Liver (tissue), 9 donors: ENCODE measurements around the gene BCL2L13. TPM values are rescaled to one million over a fixed set of nuclear protein-coding genes. Genes with fewer than 3 reads are reported as not detected.

Source experiments
- DNase-seq: peaks from one replicate; pipeline ENCODE4 v3.0.0-alpha.2; 2017; ENCODE audit warnings: low spot score
- H3K27ac ChIP-seq, 2 donors: one replicate each; pipeline ENCODE4 v1.7.0; 2013; ENCODE audit warnings: inconsistent platforms in 2 of 2, low read length in 2 of 2, control low read depth in 1 of 2, low read depth in 1 of 2, mild to moderate bottlenecking in 1 of 2
- H3K27me3 ChIP-seq, 4 donors: one replicate each; pipeline versions ENCODE4 v1.6.1 to v1.7.0; 2013; ENCODE audit warnings: low read length in 3 of 4, inconsistent platforms in 1 of 4, mild to moderate bottlenecking in 1 of 4, moderate library complexity in 1 of 4; ENCODE audit not compliant: control insufficient read depth in 4 of 4, insufficient read depth in 4 of 4
- H3K36me3 ChIP-seq, 4 donors: one replicate each; pipeline versions ENCODE4 v1.6.1 to v1.7.0; 2013; ENCODE audit warnings: low read length in 3 of 4, mild to moderate bottlenecking in 3 of 4, low read depth in 1 of 4, moderate library complexity in 1 of 4; ENCODE audit not compliant: control insufficient read depth in 4 of 4, insufficient read depth in 3 of 4
- H3K4me1 ChIP-seq, 4 donors: one replicate each; pipeline versions ENCODE4 v1.6.1 to v1.7.0; 2013; ENCODE audit warnings: low read length in 3 of 4, mild to moderate bottlenecking in 3 of 4, moderate library complexity in 1 of 4; ENCODE audit not compliant: control insufficient read depth in 4 of 4, insufficient read depth in 4 of 4
- H3K4me3 ChIP-seq, 3 donors: one replicate each; pipeline versions ENCODE4 v1.6.1 to v1.7.0; 2013; ENCODE audit warnings: low read length in 3 of 3, control low read depth in 1 of 3, low read depth in 1 of 3, mild to moderate bottlenecking in 1 of 3
- H3K9ac ChIP-seq, 2 donors: one replicate each; pipeline ENCODE4 v1.7.0; 2013; ENCODE audit warnings: low read length in 2 of 2, mild to moderate bottlenecking in 2 of 2, moderate library complexity in 2 of 2, control low read depth in 1 of 2, low read depth in 1 of 2
- H3K9me3 ChIP-seq, 4 donors: one replicate each; pipeline versions ENCODE4 v1.6.1 to v1.7.0; 2013; ENCODE audit warnings: low read length in 3 of 4; ENCODE audit not compliant: control insufficient read depth in 4 of 4
- ATF3 ChIP-seq: IDR thresholded peaks from 2 replicates; pipeline ENCODE4 v1.6.1; 2016; ENCODE audit warnings: antibody characterized with exemption
- FOXA1 ChIP-seq: IDR thresholded peaks from 2 replicates; pipeline ENCODE4 v1.6.1; 2016; ENCODE audit warnings: antibody characterized with exemption
- GABPA ChIP-seq, 2 donors: IDR thresholded peaks in 1 of 2; conservative IDR thresholded peaks in 1 of 2; 2 replicates each; pipeline ENCODE4 v1.6.1; 2016; ENCODE audit warnings: antibody characterized with exemption in 2 of 2, mild to moderate bottlenecking in 1 of 2, moderate library complexity in 1 of 2
- HNF4G ChIP-seq: IDR thresholded peaks from 2 replicates; pipeline ENCODE4 v1.6.1; 2016; ENCODE audit warnings: antibody characterized with exemption
- MAX ChIP-seq: IDR thresholded peaks from 2 replicates; pipeline ENCODE4 v1.6.1; 2016; ENCODE audit warnings: antibody characterized with exemption
- RAD21 ChIP-seq, 2 donors: IDR thresholded peaks; 2 replicates each; pipeline ENCODE4 v1.6.1; 2016; ENCODE audit warnings: antibody characterized with exemption in 2 of 2, mild to moderate bottlenecking in 2 of 2
- REST ChIP-seq: IDR thresholded peaks from 2 replicates; pipeline ENCODE4 v1.6.1; 2016; ENCODE audit warnings: antibody characterized with exemption, mild to moderate bottlenecking
- RXRA ChIP-seq, 2 donors: IDR thresholded peaks; 2 replicates each; pipeline ENCODE4 v1.6.1; 2017 to 2018; ENCODE audit warnings: antibody characterized with exemption in 2 of 2, mild to moderate bottlenecking in 1 of 2
- TAF1 ChIP-seq: conservative IDR thresholded peaks from 2 replicates; pipeline ENCODE4 v1.6.1; 2016; ENCODE audit warnings: antibody characterized with exemption, mild to moderate bottlenecking
- YY1 ChIP-seq: IDR thresholded peaks from 2 replicates; pipeline ENCODE4 v1.6.1; 2016; ENCODE audit warnings: antibody characterized with exemption, mild to moderate bottlenecking
- WGBS: extraction: QIAGEN DNeasy Blood & Tissue Kit; methylation state at CpG from one replicate; pipeline ENCODE4 v1.1.7; 2013; 5-methylcytosine and 5-hydroxymethylcytosine counted together
- polyA plus RNA-seq, 2 donors: library from polyadenylated mRNA; stranded (reverse) in 1 of 2; unstranded in 1 of 2; fragments of 200-250 nt in 1 of 2; fragments of >200 nt in 1 of 2; fragmentation: Nextera tagmentation in 1 of 2; extraction: Ambion mirVana in 1 of 2; gene quantifications; one replicate each; pipeline versions ENCODE4 v1.2.1 to v1.2.3, GENCODE V29; 2013 to 2015
- total RNA-seq, 2 donors: library from RNA; depleted of rRNA; stranded (reverse); fragments of >200 nt; gene quantifications; one replicate each; pipeline ENCODE4 v1.2.3, GENCODE V29; 2014
- TF ChIP-seq, protein P1 (sequence below): fragments of 150-350 bp; IDR thresholded peaks from 2 replicates; pipeline ENCODE4 v1.5.1; 2017; ENCODE audit warnings: improper control_type of control experiment, low read depth, low read length; ENCODE audit not compliant: missing input control
- donor health status: healthy.
- donor health status: healthy.
- donor health status: healthy.
- donor health status: healthy.
- donor health status: healthy.

Gene BCL2L13
- total and polyA plus RNA-seq, 4 donors, result 22.3 to 31.8 (median 24.5) TPM

DNA sequence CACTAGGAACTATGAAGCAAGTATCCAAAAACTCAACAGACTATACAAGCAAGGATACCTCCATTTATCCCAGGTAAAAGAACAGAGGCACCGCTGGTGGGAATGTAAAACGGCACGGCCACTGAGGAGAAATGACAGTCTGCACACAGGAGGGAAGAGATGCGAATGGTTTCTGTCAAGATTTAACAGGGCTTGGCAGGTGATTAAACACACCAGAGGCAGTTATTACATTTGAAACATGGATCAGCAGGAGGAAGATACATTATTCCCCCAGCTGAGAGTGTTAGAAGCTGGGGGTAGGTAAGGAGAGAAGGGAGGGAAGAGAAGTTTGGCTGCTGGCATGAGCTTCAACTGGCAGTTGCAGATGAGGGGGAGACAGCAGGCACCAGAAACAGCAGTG lies 40.2 kb upstream of the BCL2L13 start:
- WGBS, result 98% methylated on average over 4 of the region's 4 CpGs
- H3K27ac ChIP-seq, result no peak overlapping the region
- no peaks in the 10 kb centered on the region for H3K27me3 ChIP-seq
- H3K36me3 ChIP-seq, result peaks cover 11 to 54% (median 52%) of the 10 kb centered on the region in 4 donors
- H3K9ac ChIP-seq, result no peak overlapping the region
- H3K4me3 ChIP-seq, result no peak overlapping the region
- H3K4me1 ChIP-seq, result no peaks in the 10 kb centered on the region
- TF ChIP-seq RAD21 (IDR thresholded peaks at IDR 0.05), result no peak
- no peak for TF ChIP-seq FOXA1
- no peak for TF ChIP-seq GABPA (IDR thresholded peaks at IDR 0.05 in 1 of 2, conservative IDR thresholded peaks at IDR 0.05 in 1 of 2)
- DNase-seq, result no peak
- H3K9me3 ChIP-seq, result no peaks in the 10 kb centered on the region

GRCh38 chr22:17601031-17601430 lies 37.5 kb upstream of the BCL2L13 start:
- WGBS, result 78% methylated on average over 3 of the region's 3 CpGs
- no peak overlapping the region for H3K27ac ChIP-seq

More at GRCh38 chr22:17601031-17601430, 37.5 kb upstream of the BCL2L13 start:
- TF ChIP-seq GABPA (IDR thresholded peaks at IDR 0.05 in 1 of 2, conservative IDR thresholded peaks at IDR 0.05 in 1 of 2) (no peak), REST (no peak), FOXA1 (no peak), RXRA (IDR thresholded peaks at IDR 0.05) (no peak), ATF3 (no peak), TAF1 (no peak), YY1 (no peak), MAX (no peak), HNF4G (no peak)
- TF ChIP-seq, protein P1, sequence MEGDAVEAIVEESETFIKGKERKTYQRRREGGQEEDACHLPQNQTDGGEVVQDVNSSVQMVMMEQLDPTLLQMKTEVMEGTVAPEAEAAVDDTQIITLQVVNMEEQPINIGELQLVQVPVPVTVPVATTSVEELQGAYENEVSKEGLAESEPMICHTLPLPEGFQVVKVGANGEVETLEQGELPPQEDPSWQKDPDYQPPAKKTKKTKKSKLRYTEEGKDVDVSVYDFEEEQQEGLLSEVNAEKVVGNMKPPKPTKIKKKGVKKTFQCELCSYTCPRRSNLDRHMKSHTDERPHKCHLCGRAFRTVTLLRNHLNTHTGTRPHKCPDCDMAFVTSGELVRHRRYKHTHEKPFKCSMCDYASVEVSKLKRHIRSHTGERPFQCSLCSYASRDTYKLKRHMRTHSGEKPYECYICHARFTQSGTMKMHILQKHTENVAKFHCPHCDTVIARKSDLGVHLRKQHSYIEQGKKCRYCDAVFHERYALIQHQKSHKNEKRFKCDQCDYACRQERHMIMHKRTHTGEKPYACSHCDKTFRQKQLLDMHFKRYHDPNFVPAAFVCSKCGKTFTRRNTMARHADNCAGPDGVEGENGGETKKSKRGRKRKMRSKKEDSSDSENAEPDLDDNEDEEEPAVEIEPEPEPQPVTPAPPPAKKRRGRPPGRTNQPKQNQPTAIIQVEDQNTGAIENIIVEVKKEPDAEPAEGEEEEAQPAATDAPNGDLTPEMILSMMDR, result no peak
- H3K9ac ChIP-seq, result no peak overlapping the region
- H3K4me1 ChIP-seq, result no peaks in the 10 kb centered on the region
- H3K36me3 ChIP-seq, result peaks cover 6 to 42% (median 33%) of the 10 kb centered on the region in 4 donors
- no peak for DNase-seq
- no peaks in the 10 kb centered on the region for H3K27me3 ChIP-seq
- no peak overlapping the region for H3K4me3 ChIP-seq
- no peaks in the 10 kb centered on the region for H3K9me3 ChIP-seq
